Epithelial cell of proximal tubule (primary cell): ENCODE data around the gene BBS7. TPM values are rescaled to one million over a fixed set of nuclear protein-coding genes. Genes with fewer than 3 reads are reported as not detected.

Source experiments
- DNase-seq: peaks from one replicate; pipeline ENCODE4 v3.0.0-alpha.2; 2011; ENCODE audit warnings: low read depth
- H3K4me3 ChIP-seq: 2 replicates; pipeline ENCODE4 v1.5.1; 2011; ENCODE audit warnings: low read depth, mild to moderate bottlenecking, low read length
- total RNA-seq: library from RNA; depleted of rRNA; stranded (reverse); fragments of >200 nt; gene quantifications from 2 replicates; pipeline ENCODE4 v1.2.3, GENCODE V29; 2015
- TF ChIP-seq, protein P1 (sequence below): conservative IDR thresholded peaks from 2 replicates; pipeline ENCODE4 v1.5.1; 2012; ENCODE audit warnings: low read depth, mild to moderate bottlenecking, low read length

Gene BBS7
- total RNA-seq, 1 donor from 2014 or later = 26.5 TPM

DNA sequence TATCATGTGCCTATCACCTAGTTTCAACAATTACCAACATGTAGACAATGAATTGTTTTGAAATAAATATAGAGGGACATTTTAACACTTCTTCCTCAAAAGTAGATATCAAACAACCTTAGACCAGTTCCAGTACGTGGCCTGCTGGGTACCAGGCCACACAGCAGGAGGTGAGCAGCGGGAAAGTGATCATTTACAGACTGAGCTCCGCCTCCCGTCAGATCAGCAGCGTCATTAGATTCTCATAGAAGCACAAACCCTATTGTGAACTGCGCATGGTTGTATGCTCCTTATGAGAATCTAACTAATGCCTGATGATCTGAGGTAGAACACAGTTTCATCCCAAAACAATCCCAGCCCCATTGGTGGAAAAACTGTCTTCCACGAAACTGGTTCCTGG, 6.5 kb downstream of the BBS7 start:
- no peak overlapping the region for H3K4me3 ChIP-seq
- no peak for DNase-seq
- TF ChIP-seq, protein P1, sequence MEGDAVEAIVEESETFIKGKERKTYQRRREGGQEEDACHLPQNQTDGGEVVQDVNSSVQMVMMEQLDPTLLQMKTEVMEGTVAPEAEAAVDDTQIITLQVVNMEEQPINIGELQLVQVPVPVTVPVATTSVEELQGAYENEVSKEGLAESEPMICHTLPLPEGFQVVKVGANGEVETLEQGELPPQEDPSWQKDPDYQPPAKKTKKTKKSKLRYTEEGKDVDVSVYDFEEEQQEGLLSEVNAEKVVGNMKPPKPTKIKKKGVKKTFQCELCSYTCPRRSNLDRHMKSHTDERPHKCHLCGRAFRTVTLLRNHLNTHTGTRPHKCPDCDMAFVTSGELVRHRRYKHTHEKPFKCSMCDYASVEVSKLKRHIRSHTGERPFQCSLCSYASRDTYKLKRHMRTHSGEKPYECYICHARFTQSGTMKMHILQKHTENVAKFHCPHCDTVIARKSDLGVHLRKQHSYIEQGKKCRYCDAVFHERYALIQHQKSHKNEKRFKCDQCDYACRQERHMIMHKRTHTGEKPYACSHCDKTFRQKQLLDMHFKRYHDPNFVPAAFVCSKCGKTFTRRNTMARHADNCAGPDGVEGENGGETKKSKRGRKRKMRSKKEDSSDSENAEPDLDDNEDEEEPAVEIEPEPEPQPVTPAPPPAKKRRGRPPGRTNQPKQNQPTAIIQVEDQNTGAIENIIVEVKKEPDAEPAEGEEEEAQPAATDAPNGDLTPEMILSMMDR = no peak

DNA sequence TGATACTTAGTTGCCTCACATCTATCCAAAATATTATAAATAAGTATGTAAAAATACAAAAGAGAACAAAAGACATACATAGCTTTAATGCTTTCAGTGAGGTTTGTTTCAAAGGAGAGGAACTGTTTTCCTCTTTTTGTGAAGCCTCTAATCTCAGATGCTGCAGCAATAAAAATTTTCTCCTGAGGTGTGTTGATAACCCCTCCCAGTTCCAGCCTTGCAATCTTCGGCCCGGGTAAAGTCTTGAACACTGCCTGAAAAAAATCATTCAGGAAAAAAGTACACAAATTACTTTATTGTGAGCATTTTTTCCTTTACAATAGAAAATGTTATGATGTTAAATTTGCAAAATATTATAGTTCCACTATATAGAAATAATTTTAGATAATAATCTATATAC, 8.8 kb downstream of the BBS7 start:
- no peak overlapping the region for H3K4me3 ChIP-seq
- DNase-seq = no peak
- TF ChIP-seq, protein P1 = no peak

DNA sequence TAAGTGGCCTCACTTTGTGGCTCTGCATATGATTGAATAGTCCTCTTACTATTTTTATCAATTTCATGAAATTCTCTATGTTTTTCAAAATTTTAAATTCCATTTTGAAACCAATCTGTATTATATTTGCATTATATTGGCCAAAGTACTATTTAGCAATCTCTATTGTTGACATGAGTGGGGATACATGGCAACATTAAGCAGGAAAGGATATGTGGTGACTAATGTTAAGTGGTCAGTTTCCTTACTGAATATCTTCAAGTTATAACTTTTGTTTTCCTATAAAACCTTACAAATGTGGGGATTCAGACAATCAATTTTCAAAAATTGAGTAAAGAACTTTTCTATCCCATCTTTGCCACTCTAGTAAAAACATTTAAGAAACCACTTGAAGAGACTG, 10.2 kb downstream of the BBS7 start:
- no peak overlapping the region for H3K4me3 ChIP-seq
- no peak for DNase-seq
- TF ChIP-seq, protein P1 = no peak

DNA sequence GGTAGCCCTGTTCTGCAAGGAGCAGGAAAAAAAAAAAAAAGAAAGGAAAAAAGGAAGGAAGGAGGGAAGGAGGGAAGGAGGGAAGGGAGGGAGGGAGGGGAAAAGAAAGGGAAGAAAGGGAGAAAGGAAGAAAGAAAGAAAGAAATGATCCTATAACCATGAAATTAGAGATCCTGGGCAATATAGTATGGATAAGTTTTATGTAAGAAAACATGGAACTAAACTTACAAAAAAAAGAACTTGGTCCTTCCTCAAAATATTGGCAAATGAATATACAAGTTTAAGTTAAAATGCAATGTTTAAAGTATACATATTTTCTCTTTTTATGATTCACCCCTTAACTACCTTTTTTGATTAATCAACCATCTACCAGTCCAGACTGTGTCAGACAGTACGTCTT, 18.9 kb downstream of the BBS7 start:
- no peak for DNase-seq
- TF ChIP-seq, protein P1 = no peak
- H3K4me3 ChIP-seq = no peak overlapping the region

DNA sequence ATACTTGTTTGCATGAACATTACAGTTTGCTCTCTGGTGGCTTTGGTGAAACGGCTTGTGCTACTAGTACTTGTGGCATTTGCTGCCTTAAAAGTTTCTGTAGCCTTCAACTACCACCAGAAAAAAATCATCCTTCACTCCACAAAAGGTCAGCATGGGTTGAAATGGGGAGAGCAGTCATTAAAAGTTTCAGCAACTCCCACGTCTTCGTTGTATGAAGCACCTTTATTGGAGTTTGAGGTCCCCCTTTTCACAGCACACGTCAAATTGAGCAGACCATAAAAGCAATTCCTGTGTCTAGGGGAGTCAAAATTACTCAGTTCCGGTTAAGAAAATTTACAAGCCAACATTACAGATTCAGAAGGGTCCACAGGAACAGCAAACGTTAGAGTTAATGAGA, 23.6 kb downstream of the BBS7 start:
- H3K4me3 ChIP-seq = no peak overlapping the region
- TF ChIP-seq, protein P1 = no peak
- no peak for DNase-seq

DNA sequence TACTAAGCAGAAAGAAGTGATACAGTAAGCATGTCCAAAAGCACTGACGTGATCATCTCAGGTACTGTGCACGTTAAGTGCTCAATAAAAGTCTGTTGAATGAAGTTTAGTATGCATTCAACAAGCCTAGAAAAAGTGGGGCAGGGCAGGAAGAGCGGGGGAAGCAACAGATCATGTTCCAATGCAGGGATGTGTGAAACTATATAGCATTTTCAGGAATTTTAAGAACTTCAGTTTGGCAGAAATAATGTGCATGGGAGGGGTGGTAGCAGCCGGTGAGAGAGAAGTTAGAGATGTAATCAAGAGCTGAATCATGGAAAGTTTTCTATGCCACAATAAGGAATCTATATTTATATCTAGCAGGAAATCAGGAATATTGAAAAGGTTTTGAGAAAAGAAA, 27.4 kb downstream of the BBS7 start:
- TF ChIP-seq, protein P1 = no peak
- no peak for DNase-seq
- no peak overlapping the region for H3K4me3 ChIP-seq

DNA sequence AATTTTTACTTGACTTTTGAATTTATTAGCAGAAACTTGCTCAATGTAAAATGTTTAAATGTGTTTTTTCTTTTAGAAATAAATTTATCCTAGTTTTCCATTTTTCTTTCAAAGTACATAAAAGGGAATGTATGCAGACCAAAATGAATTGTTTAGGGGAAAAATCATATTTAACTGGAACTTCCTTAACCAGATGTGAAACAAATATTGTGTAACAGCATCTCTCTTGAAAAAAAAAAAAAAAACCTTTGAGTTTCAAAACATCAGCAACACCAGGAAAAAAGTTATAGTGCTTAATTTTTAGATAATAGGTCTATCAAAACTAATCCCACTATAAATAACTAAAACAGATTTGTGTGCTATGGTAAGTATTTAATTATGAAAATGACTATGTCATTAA, 32.1 kb downstream of the BBS7 start:
- DNase-seq = no peak
- TF ChIP-seq, protein P1 = no peak
- H3K4me3 ChIP-seq = no peak overlapping the region
